HL-60 (cell line): Measurements from ENCODE around the gene WRNIP1.

Source experiments
- DNase-seq, 2 experiments: peaks; one replicate each; pipeline ENCODE4 v3.0.0-alpha.2; 2010 to 2020; ENCODE audit warnings: low read depth in 1 of 2, low spot score in 1 of 2
- H3K27ac ChIP-seq: fragments of 250-450 bp; sonication (Bioruptor Pico); replicated peaks from 2 replicates; pipeline ENCODE4 v1.5.1; 2020; ENCODE audit warnings: mild to moderate bottlenecking, moderate library complexity
- H3K27me3 ChIP-seq: fragments of 250-450 bp; sonication (Bioruptor Pico); 2 replicates; pipeline ENCODE4 v1.5.1; 2021; ENCODE audit warnings: mild to moderate bottlenecking, moderate library complexity; ENCODE audit not compliant: insufficient read depth, poor library complexity, severe bottlenecking
- H3K4me3 ChIP-seq: replicated peaks from 2 replicates; pipeline ENCODE4 v1.5.1; 2011; ENCODE audit warnings: mild to moderate bottlenecking, control low read depth, low read length; ENCODE audit not compliant: insufficient read depth
- CTCF ChIP-seq: IDR thresholded peaks from one replicate; pipeline ENCODE4 v1.5.1; 2011; ENCODE audit warnings: low read length, control low read depth, inconsistent platforms; ENCODE audit not compliant: insufficient read depth
- GABPA ChIP-seq: IDR thresholded peaks from 2 replicates; pipeline ENCODE4 v1.6.1; 2012; ENCODE audit warnings: low read depth
- POLR2AphosphoS5 ChIP-seq: IDR thresholded peaks from 2 replicates; pipeline ENCODE4 v1.6.1; 2012; ENCODE audit warnings: low read depth
- REST ChIP-seq: IDR thresholded peaks from 2 replicates; pipeline ENCODE4 v1.6.1; 2012; ENCODE audit warnings: low read depth; ENCODE audit not compliant: insufficient replicate concordance
- SPI1 ChIP-seq: IDR thresholded peaks from 2 replicates; pipeline ENCODE4 v1.6.1; 2012; ENCODE audit warnings: low read depth, mild to moderate bottlenecking, borderline replicate concordance

The WRNIP1 gene

GRCh38 chr6:2745246-2745645 is 19.9 kb upstream of the WRNIP1 start:
- Histone ChIP-seq H3K27ac (no peak overlapping the region), H3K4me3 (no peak overlapping the region), H3K27me3 (no peaks in the 10 kb centered on the region)
- no peak for DNase-seq
- TF ChIP-seq GABPA (no peak), SPI1 (no peak)

GRCh38 chr6:2746557-2747061 is 18.6 kb upstream of the WRNIP1 start:
- no peak overlapping the region for H3K27ac ChIP-seq
- TF ChIP-seq GABPA (no peak), REST (no peak), CTCF (no peak), POLR2AphosphoS5 (no peak), SPI1 (no peak)
- no peaks in the 10 kb centered on the region for H3K27me3 ChIP-seq
- no peak overlapping the region for H3K4me3 ChIP-seq
- no peak for DNase-seq

- Histone ChIP-seq H3K27me3 (no peaks in the 10 kb centered on the region), H3K27ac (no peak overlapping the region), H3K4me3 (no peak overlapping the region)
- TF ChIP-seq SPI1, result no peak
- DNase-seq, result no peak
Observed at GRCh38 chr6:2748183-2748582, 17.0 kb upstream of the WRNIP1 start.

- no peak for TF ChIP-seq POLR2AphosphoS5
- peak; percentile 81 for TF ChIP-seq CTCF
- no peak for TF ChIP-seq GABPA
- no peak overlapping the region for H3K27ac ChIP-seq
- H3K27me3 ChIP-seq, result no peaks in the 10 kb centered on the region
- peak in 1 of 2 experiments; percentile 69 for DNase-seq
- H3K4me3 ChIP-seq, result no peak overlapping the region
Observed at GRCh38 chr6:2749969-2750600, 15.1 kb upstream of the WRNIP1 start.

GRCh38 chr6:2750832-2751231 is 14.4 kb upstream of the WRNIP1 start, which contains the start of gene MYLK4:
Gene MYLK4 (minus strand): TSS chr6:2750922. CDS start chr6:2749294, 1,628 bp downstream.
- DNase-seq, result no peak
- Histone ChIP-seq H3K27ac (no peak within 1 kb of the TSS), H3K4me3 (no peak within 1 kb of the TSS), H3K27me3 (no peaks in the 10 kb centered on the region)
- no peak for TF ChIP-seq CTCF
- no peak for TF ChIP-seq GABPA
- TF ChIP-seq SPI1, result no peak
- TF ChIP-seq REST, result no peak
- TF ChIP-seq POLR2AphosphoS5, result no peak
